IMR-90 (cell line): Measurements from ENCODE around the gene NCCRP1. TPM values are rescaled to one million over a fixed set of nuclear protein-coding genes. Genes with fewer than 3 reads are reported as not detected.

Source experiments
- ATAC-seq: fragments of 200-7000 bp; cut with Tn5 transposase; 2 replicates; pipeline ENCODE4 v1.9.1; 2020; ENCODE audit warnings: low read depth, mild to moderate bottlenecking, moderate library complexity
- BruUV-seq: library from RNA; stranded (reverse); fragments of 400-500 nt; replicated peaks from 2 replicates; lab custom pipeline; 2021; lab: Mats Ljungman, UMichigan
- CTCF ChIA-PET: fragments of 300-600 bp; formaldehyde crosslinking; extraction: SDS; loops from one replicate; lab custom pipeline; 2021; ENCODE audit warnings: antibody characterized with exemption; lab: Yijun Ruan, JAX
- POLR2A ChIA-PET: fragments of 300-600 bp; sonication (Branson Sonifier 250); formaldehyde crosslinking; loops from one replicate; lab custom pipeline; 2022; ENCODE audit warnings: antibody characterized with exemption; ENCODE audit not compliant: unreplicated experiment; lab: Charles Lee
- DNase-seq: peaks from one replicate; pipeline ENCODE4 v3.0.0; 2013
- H2AFZ ChIP-seq: replicated peaks from 2 replicates; pipeline ENCODE3; 2013; ENCODE audit warnings: low read length, mild to moderate bottlenecking; ENCODE audit not compliant: poor library complexity
- H2AK5ac ChIP-seq: 2 replicates; pipeline ENCODE4 v1.6.1; 2013; ENCODE audit warnings: low read depth, low read length, inconsistent platforms
- H2AK9ac ChIP-seq: replicated peaks from 2 replicates; pipeline ENCODE3; 2013; ENCODE audit warnings: mild to moderate bottlenecking, low read depth, low read length, moderate library complexity; ENCODE audit not compliant: poor library complexity
- H2BK120ac ChIP-seq: 2 replicates; pipeline ENCODE4 v1.6.1; 2013; ENCODE audit warnings: low read depth, low read length, inconsistent platforms
- H2BK15ac ChIP-seq: 3 replicates; pipeline ENCODE4 v1.6.1; 2013; ENCODE audit warnings: low read depth, low read length, inconsistent platforms
- H2BK20ac ChIP-seq: 2 replicates; pipeline ENCODE4 v1.6.1; 2013; ENCODE audit warnings: low read depth, mild to moderate bottlenecking, inconsistent platforms, low read length, moderate library complexity
- H2BK5ac ChIP-seq: 2 replicates; pipeline ENCODE4 v1.6.1; 2013; ENCODE audit warnings: mild to moderate bottlenecking, low read depth, low read length, inconsistent platforms; ENCODE audit not compliant: poor library complexity, severe bottlenecking
- H3K14ac ChIP-seq: replicated peaks from 2 replicates; pipeline ENCODE4 v1.6.1; 2013; ENCODE audit warnings: low read depth, low read length, inconsistent platforms
- H3K18ac ChIP-seq: 2 replicates; pipeline ENCODE4 v1.6.1; 2013; ENCODE audit warnings: low read depth, low read length, control low read depth
- H3K23ac ChIP-seq: 2 replicates; pipeline ENCODE4 v1.6.1; 2013; ENCODE audit warnings: low read depth, low read length, inconsistent platforms
- H3K27ac ChIP-seq: 2 replicates; pipeline ENCODE4 v1.5.1; 2013; ENCODE audit warnings: mild to moderate bottlenecking, control low read depth, low read length; ENCODE audit not compliant: insufficient read depth
- H3K27me3 ChIP-seq: 2 replicates; pipeline ENCODE4 v1.6.1; 2013; ENCODE audit warnings: low read length; ENCODE audit not compliant: control insufficient read depth, insufficient read depth
- H3K36me3 ChIP-seq: 2 replicates; pipeline ENCODE4 v1.6.1; 2013; ENCODE audit warnings: low read length, mixed read lengths; ENCODE audit not compliant: control insufficient read depth, insufficient read depth
- H3K4ac ChIP-seq: 2 replicates; pipeline ENCODE4 v1.6.1; 2013; ENCODE audit warnings: low read depth, low read length, inconsistent platforms
- H3K4me1 ChIP-seq: 2 replicates; pipeline ENCODE4 v1.6.1; 2013; ENCODE audit warnings: low read length, mixed read lengths; ENCODE audit not compliant: control insufficient read depth, insufficient read depth
- H3K4me2 ChIP-seq: 2 replicates; pipeline ENCODE4 v1.6.1; 2013; ENCODE audit warnings: low read depth, mild to moderate bottlenecking, control low read depth, low read length, moderate library complexity
- H3K4me3 ChIP-seq: 2 replicates; pipeline ENCODE4 v1.5.1; 2013; ENCODE audit warnings: low read depth, mild to moderate bottlenecking, control low read depth, low read length, moderate library complexity; ENCODE audit not compliant: insufficient read depth
- H3K56ac ChIP-seq: 2 replicates; pipeline ENCODE4 v1.6.1; 2013; ENCODE audit warnings: low read length, inconsistent platforms; ENCODE audit not compliant: insufficient read depth; ENCODE audit errors: extremely low read depth
- H3K79me1 ChIP-seq, 2 experiments: 2 replicates each; pipeline ENCODE4 v1.6.1; 2013; ENCODE audit warnings: low read length in 2 of 2, inconsistent platforms in 1 of 2, low read depth in 1 of 2
- H3K9ac ChIP-seq: 2 replicates; pipeline ENCODE4 v1.6.1; 2013; ENCODE audit warnings: low read depth, low read length, control low read depth
- H3K9me1 ChIP-seq: 2 replicates; pipeline ENCODE4 v1.6.1; 2013; ENCODE audit warnings: low read length, inconsistent platforms; ENCODE audit not compliant: insufficient read depth
- H3K9me3 ChIP-seq: 2 replicates; pipeline ENCODE4 v1.6.1; 2013; ENCODE audit warnings: low read length; ENCODE audit not compliant: control insufficient read depth, insufficient read depth
- H4K20me1 ChIP-seq: 2 replicates; pipeline ENCODE4 v1.6.1; 2013; ENCODE audit warnings: low read length, inconsistent platforms; ENCODE audit not compliant: insufficient read depth
- H4K5ac ChIP-seq: 2 replicates; pipeline ENCODE4 v1.6.1; 2013; ENCODE audit warnings: mild to moderate bottlenecking, low read depth, low read length, control low read depth
- H4K8ac ChIP-seq, 2 experiments: 2 replicates each; pipeline ENCODE4 v1.6.1; 2013; ENCODE audit warnings: low read depth in 2 of 2, low read length in 2 of 2, control low read depth in 1 of 2, inconsistent platforms in 1 of 2
- H4K91ac ChIP-seq: 2 replicates; pipeline ENCODE4 v1.6.1; 2013; ENCODE audit warnings: low read depth, low read length, inconsistent platforms; ENCODE audit not compliant: insufficient read depth
- CEBPB ChIP-seq: IDR thresholded peaks from 2 replicates; pipeline ENCODE4 v1.6.1; 2012; ENCODE audit warnings: low read depth, low read length, improper control_type of control experiment
- CHD1 ChIP-seq: IDR thresholded peaks from 2 replicates; pipeline ENCODE4 v1.6.1; 2012; ENCODE audit warnings: low read depth, low read length, improper control_type of control experiment
- CTCF ChIP-seq: conservative IDR thresholded peaks from 2 replicates; pipeline ENCODE4 v1.5.1; 2012; ENCODE audit warnings: mild to moderate bottlenecking, low read depth, low read length, improper control_type of control experiment
- ELK1 ChIP-seq: fragments of 150-350 bp; IDR thresholded peaks from 2 replicates; pipeline ENCODE4 v1.6.1; 2016; ENCODE audit warnings: low read depth, mild to moderate bottlenecking, low read length, moderate library complexity, borderline replicate concordance
- FOS ChIP-seq: fragments of 150-350 bp; IDR thresholded peaks from 2 replicates; pipeline ENCODE4 v1.6.1; 2016; ENCODE audit warnings: low read depth, low read length
- MAFK ChIP-seq: IDR thresholded peaks from 2 replicates; pipeline ENCODE4 v1.6.1; 2012; ENCODE audit warnings: low read depth, low read length, improper control_type of control experiment
- MAZ ChIP-seq: IDR thresholded peaks from 2 replicates; pipeline ENCODE4 v1.6.1; 2012; ENCODE audit warnings: low read depth, mild to moderate bottlenecking, low read length, improper control_type of control experiment, moderate library complexity, borderline replicate concordance
- RFX5 ChIP-seq: IDR thresholded peaks from 2 replicates; pipeline ENCODE4 v1.8.0; 2012; ENCODE audit warnings: low read depth, mild to moderate bottlenecking, low read length, moderate library complexity
- SMC3 ChIP-seq: fragments of 150-350 bp; IDR thresholded peaks from 2 replicates; pipeline ENCODE4 v1.6.1; 2016; ENCODE audit warnings: low read depth, mild to moderate bottlenecking, antibody characterized with exemption, low read length, moderate library complexity
- WGBS, 2 experiments: methylation state at CpG; one replicate each; pipeline versions ENCODE4 v1.1.5 to v1.1.7; 2013; ENCODE audit warnings: missing lambda C conversion rate in 2 of 2; ENCODE audit not compliant: insufficient read length in 1 of 2; ENCODE audit errors: extremely low coverage in 2 of 2; 5-methylcytosine and 5-hydroxymethylcytosine counted together
- dilution Hi-C: fragments of 300-500 bp; cut with HindIII; formaldehyde crosslinking; loops from one replicate; pipeline ENCODE4 v1.14.3; 2018; ENCODE audit warnings: low sequenced_read_pairs; ENCODE audit not compliant: unreplicated experiment
- in situ Hi-C: fragments of 300-500 bp; cut with MboI; formaldehyde crosslinking; loops from 3 replicates; pipeline ENCODE4 v1.14.3; 2019; ENCODE audit warnings: low sequenced_read_pairs, inconsistent platforms, mixed read lengths
- intact Hi-C: fragments of 100-400 bp; cut with micrococcal nuclease; formaldehyde crosslinking; loops from 2 replicates; pipeline ENCODE4 v1.10.0; 2022
- polyA plus RNA-seq, 3 experiments: library from polyadenylated mRNA; depleted of rRNA; stranded (reverse); fragments of >200 nt; gene quantifications; 2 replicates each; pipeline ENCODE4 v1.2.3, GENCODE V29; 2012; ENCODE audit warnings: low replicate concordance in 1 of 3
- total RNA-seq: library from RNA; depleted of rRNA; stranded (reverse); fragments of >200 nt; gene quantifications from 2 replicates; pipeline ENCODE4 v1.2.3, GENCODE V29; 2012

The NCCRP1 gene
- total and polyA plus RNA-seq, 2 of the 4 experiments (the other 2 are of a cell fraction), result not detected

- H3K9me1 ChIP-seq, result no peaks in the 10 kb centered on the region
- H3K27me3 ChIP-seq, result peaks cover 19% of the 10 kb centered on the region
- H3K18ac ChIP-seq, result no peak overlapping the region
- no peak overlapping the region for H2AFZ ChIP-seq
- no peaks in the 10 kb centered on the region for H4K20me1 ChIP-seq
- TF ChIP-seq RFX5 (no peak), FOS (no peak), CEBPB (no peak), SMC3 (no peak), MAFK (no peak), MAZ (no peak), CTCF (no peak), ELK1 (no peak), CHD1 (no peak)
- no peak overlapping the region for H2BK5ac ChIP-seq
- no peak overlapping the region for H3K4ac ChIP-seq
- ATAC-seq (no peak), DNase-seq (no peak)
- no peak overlapping the region for H4K91ac ChIP-seq
- BruUV-seq, result no TSS peak
- H3K36me3 ChIP-seq, result no peaks in the 10 kb centered on the region
- 58% methylated on average over 4 of the region's 13 CpGs; no CpG with 5 or more reads in 1 of the 2 experiments for WGBS, 2 experiments
- no peaks in the 10 kb centered on the region for H3K4me1 ChIP-seq
- ChIA-PET POLR2A (no interaction called here), CTCF (interaction anchor here (0.6 kb wide), 1 partner anchor 37 kb away, joined by 5 read pairs; the partner anchor contains the start of gene IFNL4)
- no peak overlapping the region for H3K4me3 ChIP-seq
- H4K5ac ChIP-seq, result no peak overlapping the region
- no peak overlapping the region for H3K23ac ChIP-seq
- H2AK9ac ChIP-seq, result no peak overlapping the region
- no peak overlapping the region for H2BK15ac ChIP-seq
- no peak overlapping the region for H3K9ac ChIP-seq
- no peak overlapping the region for H3K14ac ChIP-seq
- no peaks in the 10 kb centered on the region for H3K79me1 ChIP-seq
- H3K4me2 ChIP-seq, result no peak overlapping the region
- no peak overlapping the region for H2BK20ac ChIP-seq
- no peak overlapping the region for H3K56ac ChIP-seq
- H2AK5ac ChIP-seq, result no peak overlapping the region
- H3K27ac ChIP-seq, result no peak overlapping the region
- H4K8ac ChIP-seq, result no peak overlapping the region
- dilution Hi-C loops, result no loop called here
- intact Hi-C loops, result loop anchor here (2.0 to 10.0 kb wide), 2 partner anchors 73 to 117 kb away; no protein-coding TSS in a partner anchor
- in situ Hi-C loops, result loop anchor here (25.0 kb wide), 1 partner anchor 750 kb away; no protein-coding TSS in a partner anchor
- H3K9me3 ChIP-seq, result peaks cover 5% of the 10 kb centered on the region
- H2BK120ac ChIP-seq, result no peak overlapping the region
Observed at GRCh38 chr19:39211731-39212374, 15.1 kb downstream of the NCCRP1 start.
